Erythroblast (primary cell): ENCODE measurements around the gene TIMM13.

Experiments used
- DNase-seq, 2 experiments: peaks; one replicate each; lab custom pipeline; 2025; lab: John Stamatoyannopoulos, UW
- GATA1 ChIP-seq: IDR thresholded peaks from 2 replicates; pipeline ENCODE4 v1.6.1; 2011; ENCODE audit warnings: low read depth, mild to moderate bottlenecking, control low read depth, low read length, moderate library complexity
- POLR2A ChIP-seq: IDR thresholded peaks from 2 replicates; pipeline ENCODE4 v1.6.1; 2011; ENCODE audit warnings: mild to moderate bottlenecking, low read length

TIMM13 gene

DNA sequence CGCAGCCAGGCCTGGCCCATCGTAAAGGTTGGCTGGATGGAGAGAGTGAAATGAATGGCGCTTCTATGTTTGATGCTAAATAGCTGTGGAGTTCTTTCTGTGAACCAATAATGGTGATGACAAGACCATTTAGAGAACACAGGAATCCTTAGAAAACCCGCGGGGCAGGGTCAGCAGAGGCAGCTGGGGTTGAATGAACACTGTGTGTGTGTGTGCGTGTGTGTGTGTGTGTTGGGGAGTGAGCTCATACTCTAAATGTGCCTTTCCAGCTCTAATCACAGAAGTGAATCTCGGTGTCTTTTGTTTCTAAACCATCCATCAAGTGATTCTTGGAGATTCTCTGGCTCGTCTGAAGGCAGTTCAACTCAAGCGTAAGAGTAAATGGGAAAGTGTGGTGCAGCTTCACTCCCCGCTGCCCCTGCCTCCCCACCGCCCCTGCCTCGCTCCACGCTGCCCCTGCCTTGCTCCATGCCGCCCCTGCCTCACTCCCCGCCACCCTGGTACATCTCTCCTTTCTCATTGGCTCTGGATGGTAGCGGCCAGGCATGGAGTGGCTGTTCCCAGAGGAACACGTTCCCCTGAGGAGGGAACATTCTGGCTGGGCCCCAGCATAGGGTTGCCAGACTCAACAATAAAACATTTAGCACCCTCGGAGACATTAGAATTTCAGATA, 46.1 kb downstream of the TIMM13 start:
- TF ChIP-seq POLR2A (no peak), GATA1 (no peak)
- DNase-seq = no peak

- no peak for DNase-seq
- no peak for TF ChIP-seq GATA1
- no peak for TF ChIP-seq POLR2A
Measured at GRCh38 chr19:2380567-2380966, 46.8 kb downstream of the TIMM13 start.

DNA sequence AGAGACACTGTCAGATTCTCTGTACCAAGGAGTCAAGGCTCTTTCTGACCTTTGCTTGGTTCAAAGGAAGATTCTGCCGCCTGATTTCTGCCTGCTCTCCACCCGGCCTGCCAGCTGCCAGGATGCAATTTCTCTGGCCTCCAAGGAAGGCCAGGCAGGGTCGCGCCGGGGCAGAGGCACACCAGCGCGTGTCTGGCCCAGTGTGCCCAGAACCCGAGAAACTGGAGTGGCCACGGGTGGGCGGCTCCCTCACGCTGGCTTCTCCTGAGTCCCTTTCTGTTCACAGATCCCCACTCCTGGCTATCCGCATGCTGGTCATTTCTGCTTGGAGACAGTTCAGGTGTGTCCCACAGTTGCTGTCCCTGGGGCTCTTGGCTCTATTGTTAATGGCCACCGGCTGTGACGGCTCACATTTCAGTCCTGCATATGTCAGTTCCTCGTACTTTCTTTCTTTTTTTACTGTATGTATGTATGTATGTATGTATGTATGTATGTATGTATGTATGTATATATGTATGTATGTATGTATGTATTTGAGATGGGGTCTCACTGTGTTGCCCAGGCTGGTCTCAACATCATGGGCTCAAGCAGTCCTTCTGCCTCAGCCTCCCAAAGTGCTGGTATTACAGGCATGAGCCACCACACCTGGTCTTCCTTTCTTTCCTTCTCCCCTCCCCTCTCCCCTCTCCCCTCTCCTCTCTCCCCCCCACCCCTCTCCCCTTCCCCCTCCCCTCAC, 50.4 kb downstream of the TIMM13 start:
- TF ChIP-seq POLR2A (no peak), GATA1 (no peak)
- no peak for DNase-seq
